Uterus (tissue), 2 donors: ENCODE data around the gene MAPK8IP1.

Experiments used
- POLR2A ChIP-seq, 2 donors: fragments of 450-650 bp; IDR thresholded peaks; one replicate each; pipeline ENCODE4 v1.6.1; 2016; ENCODE audit warnings: antibody characterized with exemption in 2 of 2, mild to moderate bottlenecking in 1 of 2, moderate library complexity in 1 of 2
- TF ChIP-seq, protein P1 (sequence below), 4 experiments: fragments of 200-600 bp in 2 of 4; fragments of 450-650 bp in 2 of 4; sonication (generic) in 2 of 4; IDR thresholded peaks; one replicate each; pipeline ENCODE4 v1.5.1; 2016 to 2019; ENCODE audit warnings: antibody characterized with exemption in 4 of 4, mild to moderate bottlenecking in 2 of 4, moderate library complexity in 1 of 4

DNA sequence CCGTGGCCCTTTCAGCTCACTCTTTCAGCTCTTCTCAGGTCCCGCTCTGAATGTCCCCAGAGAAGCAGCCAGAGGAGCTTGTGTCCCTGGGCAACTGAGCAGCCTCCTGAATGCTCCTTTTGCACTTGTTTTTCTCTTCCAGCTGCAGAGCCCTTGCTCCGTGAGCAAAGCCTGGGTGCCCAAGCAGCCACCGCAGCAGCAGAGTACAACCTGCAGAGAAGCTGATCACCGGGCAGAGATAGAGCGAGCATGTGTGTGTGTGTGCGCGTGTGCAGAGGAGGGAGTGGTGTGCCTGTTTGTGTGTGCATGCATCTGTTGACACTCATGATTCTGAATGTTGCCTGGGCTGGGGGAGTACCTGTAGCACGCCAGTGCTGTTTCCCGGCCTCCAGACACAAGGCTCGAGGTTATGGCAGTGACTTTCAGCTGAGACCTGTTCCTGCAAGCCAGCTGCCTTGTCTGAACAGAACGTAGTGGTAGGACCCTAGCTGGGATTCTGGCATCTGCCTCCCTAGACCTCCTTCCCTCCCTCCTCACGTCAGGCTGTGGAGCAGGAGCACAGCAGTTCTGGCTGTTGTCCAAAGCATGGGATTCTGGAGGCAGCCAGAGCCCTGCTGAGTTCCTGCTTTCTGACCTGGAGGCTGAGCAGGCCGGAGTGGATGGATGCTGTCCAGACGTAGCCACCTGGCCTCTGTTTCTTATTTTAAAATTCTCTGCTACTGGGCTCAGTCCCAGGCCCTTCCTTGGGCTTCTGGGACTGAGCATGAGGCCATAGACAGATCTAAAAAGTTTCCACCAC is 4.5 kb upstream of the MAPK8IP1 start:
- TF ChIP-seq, protein P1, sequence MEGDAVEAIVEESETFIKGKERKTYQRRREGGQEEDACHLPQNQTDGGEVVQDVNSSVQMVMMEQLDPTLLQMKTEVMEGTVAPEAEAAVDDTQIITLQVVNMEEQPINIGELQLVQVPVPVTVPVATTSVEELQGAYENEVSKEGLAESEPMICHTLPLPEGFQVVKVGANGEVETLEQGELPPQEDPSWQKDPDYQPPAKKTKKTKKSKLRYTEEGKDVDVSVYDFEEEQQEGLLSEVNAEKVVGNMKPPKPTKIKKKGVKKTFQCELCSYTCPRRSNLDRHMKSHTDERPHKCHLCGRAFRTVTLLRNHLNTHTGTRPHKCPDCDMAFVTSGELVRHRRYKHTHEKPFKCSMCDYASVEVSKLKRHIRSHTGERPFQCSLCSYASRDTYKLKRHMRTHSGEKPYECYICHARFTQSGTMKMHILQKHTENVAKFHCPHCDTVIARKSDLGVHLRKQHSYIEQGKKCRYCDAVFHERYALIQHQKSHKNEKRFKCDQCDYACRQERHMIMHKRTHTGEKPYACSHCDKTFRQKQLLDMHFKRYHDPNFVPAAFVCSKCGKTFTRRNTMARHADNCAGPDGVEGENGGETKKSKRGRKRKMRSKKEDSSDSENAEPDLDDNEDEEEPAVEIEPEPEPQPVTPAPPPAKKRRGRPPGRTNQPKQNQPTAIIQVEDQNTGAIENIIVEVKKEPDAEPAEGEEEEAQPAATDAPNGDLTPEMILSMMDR (IDR thresholded peaks at IDR 0.05) = no peak
- TF ChIP-seq POLR2A (IDR thresholded peaks at IDR 0.05) = no peak
